Urinary bladder (tissue), 4 donors: ENCODE measurements around the gene DNAAF8. TPM values are rescaled to one million over a fixed set of nuclear protein-coding genes. Genes with fewer than 3 reads are reported as not detected.
A peak's percentile ranks its signal among the peaks of the same experiment; 100 is the strongest.

ENCODE experiments used
- DNase-seq: peaks from one replicate; pipeline ENCODE4 v3.0.0-alpha.2; 2015; ENCODE audit errors: extremely low spot score
- H3K27ac ChIP-seq: one replicate; pipeline ENCODE4 v1.5.1; 2013; ENCODE audit warnings: low read depth, mild to moderate bottlenecking, moderate library complexity
- H3K36me3 ChIP-seq: one replicate; pipeline ENCODE4 v1.6.1; 2013; ENCODE audit warnings: mild to moderate bottlenecking, moderate library complexity; ENCODE audit not compliant: insufficient read depth
- H3K4me1 ChIP-seq: one replicate; pipeline ENCODE4 v1.6.1; 2013; ENCODE audit warnings: mild to moderate bottlenecking, moderate library complexity; ENCODE audit not compliant: insufficient read depth
- H3K4me3 ChIP-seq: one replicate; pipeline ENCODE4 v1.5.1; 2013; ENCODE audit warnings: low read depth, low read length
- WGBS: extraction: QIAGEN DNeasy Blood & Tissue Kit; methylation state at CpG from one replicate; pipeline ENCODE4 v1.1.7; 2013; 5-methylcytosine and 5-hydroxymethylcytosine counted together
- polyA plus RNA-seq: library from polyadenylated mRNA; stranded (reverse); fragments of 200-250 nt; gene quantifications from one replicate; pipeline ENCODE4 v1.2.3, GENCODE V29; 2013
- total RNA-seq: library from RNA; depleted of rRNA; stranded (reverse); fragments of >200 nt; gene quantifications from one replicate; pipeline ENCODE4 v1.2.3, GENCODE V29; 2014
- donor health status: healthy with polysubstance abuse.
- donor health status: healthy.

Gene DNAAF8
- total and polyA plus RNA-seq, 2 donors: 1.3 TPM

GRCh38 chr16:4691666-4692412 is 42.5 kb upstream of the DNAAF8 start:
- H3K4me3 ChIP-seq: no peak overlapping the region

GRCh38 chr16:4692460-4693295 is 41.7 kb upstream of the DNAAF8 start:
- Histone ChIP-seq H3K4me3 (peak overlapping the region; percentile 36), H3K27ac (peak overlapping the region; percentile 48), H3K4me1 (no peaks in the 10 kb centered on the region), H3K36me3 (peaks cover 2% of the 10 kb centered on the region)
- WGBS: 21% methylated on average over 31 of the region's 31 CpGs
- no peak for DNase-seq

More at GRCh38 chr16:4691666-4692412, 42.5 kb upstream of the DNAAF8 start:
- no peak for DNase-seq
- Histone ChIP-seq H3K27ac (no peak overlapping the region), H3K36me3 (peaks cover 2% of the 10 kb centered on the region), H3K4me1 (no peaks in the 10 kb centered on the region)
- WGBS: 76% methylated on average over 20 of the region's 20 CpGs

- no peaks in the 10 kb centered on the region for H3K4me1 ChIP-seq
- WGBS: under 1% methylated on average over 91 of the region's 91 CpGs
- peak within 1 kb of the TSS; percentile 85 for H3K4me3 ChIP-seq
- no peaks in the 10 kb centered on the region for H3K36me3 ChIP-seq
- peak; percentile 79 for DNase-seq
- H3K27ac ChIP-seq: peak within 1 kb of the TSS; percentile 92
These were observed 40.9 kb upstream of the DNAAF8 start, which contains the start of gene NUDT16L1 for GRCh38 chr16:4693296-4693955. Gene NUDT16L1 (plus strand): TSS chr16:4693562. CDS start chr16:4693727, 165 bp downstream.

GRCh38 chr16:4693956-4694641 is 40.2 kb upstream of the DNAAF8 start:
- no peak for DNase-seq
- H3K4me1 ChIP-seq: no peaks in the 10 kb centered on the region
- H3K27ac ChIP-seq: peak overlapping the region; percentile 92
- H3K4me3 ChIP-seq: peak overlapping the region; percentile 85
- H3K36me3 ChIP-seq: no peaks in the 10 kb centered on the region
- under 1% methylated on average over 54 of the region's 54 CpGs for WGBS

- DNase-seq: no peak
- H3K4me1 ChIP-seq: no peaks in the 10 kb centered on the region
- peak overlapping the region; percentile 85 for H3K4me3 ChIP-seq
- WGBS: 45% methylated on average over 26 of the region's 26 CpGs
- H3K36me3 ChIP-seq: no peaks in the 10 kb centered on the region
- no peak overlapping the region for H3K27ac ChIP-seq
These were observed 39.5 kb upstream of the DNAAF8 start for GRCh38 chr16:4694642-4695451.

- no peak for DNase-seq
- 53% methylated on average over 12 of the region's 12 CpGs for WGBS
- Histone ChIP-seq H3K4me3 (no peak overlapping the region), H3K27ac (no peak overlapping the region), H3K4me1 (no peaks in the 10 kb centered on the region), H3K36me3 (no peaks in the 10 kb centered on the region)
These were observed 38.7 kb upstream of the DNAAF8 start for GRCh38 chr16:4695473-4696171.

GRCh38 chr16:4696172-4696904 is 38.0 kb upstream of the DNAAF8 start:
- Histone ChIP-seq H3K4me3 (no peak overlapping the region), H3K27ac (no peak overlapping the region), H3K36me3 (no peaks in the 10 kb centered on the region), H3K4me1 (no peaks in the 10 kb centered on the region)
- DNase-seq: no peak
- 57% methylated on average over 19 of the region's 19 CpGs for WGBS

GRCh38 chr16:4696905-4697847 is 37.2 kb upstream of the DNAAF8 start:
- no peaks in the 10 kb centered on the region for H3K36me3 ChIP-seq
- no peak overlapping the region for H3K4me3 ChIP-seq
- WGBS: 84% methylated on average over 33 of the region's 33 CpGs
- DNase-seq: no peak
- no peak overlapping the region for H3K27ac ChIP-seq
- H3K4me1 ChIP-seq: no peaks in the 10 kb centered on the region

GRCh38 chr16:4697848-4698291 is 36.5 kb upstream of the DNAAF8 start:
- no peak for DNase-seq
- no peak overlapping the region for H3K27ac ChIP-seq
- H3K4me3 ChIP-seq: no peak overlapping the region
- 88% methylated on average over 9 of the region's 9 CpGs for WGBS
- H3K36me3 ChIP-seq: no peaks in the 10 kb centered on the region
- no peaks in the 10 kb centered on the region for H3K4me1 ChIP-seq

GRCh38 chr16:4698321-4699045 is 35.9 kb upstream of the DNAAF8 start:
- Histone ChIP-seq H3K4me1 (no peaks in the 10 kb centered on the region), H3K4me3 (no peak overlapping the region), H3K36me3 (no peaks in the 10 kb centered on the region), H3K27ac (no peak overlapping the region)
- WGBS: 94% methylated on average over 36 of the region's 36 CpGs
- DNase-seq: no peak
